ENCODE results near the gene FIBCD1.

The FIBCD1 gene

GRCh38 chr9:130888146-130888885 lies 50.7 kb downstream of the FIBCD1 start:
- Histone ChIP-seq H4K20me1 (peaks cover 0 to 100% (median 86%) of the 10 kb centered on the region in 11 experiments; a peak in 20 of 22 replicates), H3K4me2 (no peak overlapping the region), H3K9ac (no peak overlapping the region), H3K27ac (no peak overlapping the region), H3K9me3 (replicated peaks in 1 of 11) (no peaks in the 10 kb centered on the region), H3K4me1 (peaks cover 21 to 35% (median 34%) of the 10 kb centered on the region in 10 experiments), H3K4me3 (no peak overlapping the region), H3K27me3 (no peaks in the 10 kb centered on the region), H3K36me3 (peaks cover 65 to 77% (median 74%) of the 10 kb centered on the region in 11 experiments)
- no peak for TF ChIP-seq Cebpa-rat (IDR thresholded peaks at IDR 0.05)

- Histone ChIP-seq H3K4me3 (no peak overlapping the region), H4K20me1 (peaks cover 0 to 99% (median 82%) of the 10 kb centered on the region in 11 experiments; a peak in 20 of 22 replicates), H3K27me3 (no peaks in the 10 kb centered on the region), H3K36me3 (peaks cover 72 to 84% (median 81%) of the 10 kb centered on the region in 11 experiments), H3K9me3 (replicated peaks in 1 of 11) (no peaks in the 10 kb centered on the region), H3K4me1 (peaks cover 14 to 28% (median 27%) of the 10 kb centered on the region in 10 experiments), H3K4me2 (no peak overlapping the region), H3K9ac (no peak overlapping the region), H3K27ac (no peak overlapping the region)
- no peak for TF ChIP-seq Cebpa-rat (IDR thresholded peaks at IDR 0.05)
Observed at GRCh38 chr9:130887494-130888144, 51.4 kb downstream of the FIBCD1 start.

- H3K4me2 ChIP-seq: no peak overlapping the region
- no peak for TF ChIP-seq Cebpa-rat (IDR thresholded peaks at IDR 0.05)
- no peak overlapping the region for H3K9ac ChIP-seq
- no peaks in the 10 kb centered on the region for H3K9me3 ChIP-seq (replicated peaks in 1 of 11)
- H3K27ac ChIP-seq: no peak overlapping the region
- H4K20me1 ChIP-seq: peaks cover 0 to 99% (median 76%) of the 10 kb centered on the region in 11 experiments; a peak in 20 of 22 replicates
- peaks cover 8 to 21% (median 20%) of the 10 kb centered on the region in 10 experiments for H3K4me1 ChIP-seq
- peaks cover 78 to 90% (median 88%) of the 10 kb centered on the region in 11 experiments for H3K36me3 ChIP-seq
- H3K27me3 ChIP-seq: no peaks in the 10 kb centered on the region
- H3K4me3 ChIP-seq: no peak overlapping the region
Observed at GRCh38 chr9:130886981-130887380, 52.1 kb downstream of the FIBCD1 start.

DNA sequence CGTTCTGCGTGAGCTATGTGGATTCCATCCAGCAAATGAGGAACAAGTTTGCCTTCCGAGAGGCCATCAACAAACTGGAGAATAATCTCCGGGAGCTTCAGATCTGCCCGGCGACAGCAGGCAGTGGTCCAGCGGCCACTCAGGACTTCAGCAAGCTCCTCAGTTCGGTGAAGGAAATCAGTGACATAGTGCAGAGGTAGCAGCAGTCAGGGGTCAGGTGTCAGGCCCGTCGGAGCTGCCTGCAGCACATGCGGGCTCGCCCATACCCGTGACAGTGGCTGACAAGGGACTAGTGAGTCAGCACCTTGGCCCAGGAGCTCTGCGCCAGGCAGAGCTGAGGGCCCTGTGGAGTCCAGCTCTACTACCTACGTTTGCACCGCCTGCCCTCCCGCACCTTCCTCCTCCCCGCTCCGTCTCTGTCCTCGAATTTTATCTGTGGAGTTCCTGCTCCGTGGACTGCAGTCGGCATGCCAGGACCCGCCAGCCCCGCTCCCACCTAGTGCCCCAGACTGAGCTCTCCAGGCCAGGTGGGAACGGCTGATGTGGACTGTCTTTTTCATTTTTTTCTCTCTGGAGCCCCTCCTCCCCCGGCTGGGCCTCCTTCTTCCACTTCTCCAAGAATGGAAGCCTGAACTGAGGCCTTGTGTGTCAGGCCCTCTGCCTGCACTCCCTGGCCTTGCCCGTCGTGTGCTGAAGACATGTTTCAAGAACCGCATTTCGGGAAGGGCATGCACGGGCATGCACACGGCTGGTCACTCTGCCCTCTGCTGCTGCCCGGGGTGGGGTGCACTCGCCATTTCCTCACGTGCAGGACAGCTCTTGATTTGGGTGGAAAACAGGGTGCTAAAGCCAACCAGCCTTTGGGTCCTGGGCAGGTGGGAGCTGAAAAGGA lies 53.3 kb downstream of the FIBCD1 start:
- no peaks in the 10 kb centered on the region for H3K27me3 ChIP-seq
- peaks cover 90 to 100% (median 99%) of the 10 kb centered on the region in 11 experiments for H3K36me3 ChIP-seq
- H3K4me3 ChIP-seq: no peak overlapping the region
- H3K9me3 ChIP-seq (replicated peaks in 1 of 11): no peaks in the 10 kb centered on the region
- no peak overlapping the region for H3K9ac ChIP-seq
- H3K4me1 ChIP-seq: peaks cover 0 to 9% (median 8%) of the 10 kb centered on the region in 10 experiments; a peak in 16 of 20 replicates
- no peak overlapping the region for H3K4me2 ChIP-seq
- H4K20me1 ChIP-seq: peaks cover 0 to 99% (median 63%) of the 10 kb centered on the region in 11 experiments; a peak in 20 of 22 replicates
- H3K27ac ChIP-seq: no peak overlapping the region
- TF ChIP-seq Cebpa-rat (IDR thresholded peaks at IDR 0.05): no peak

GRCh38 chr9:130884542-130885483 lies 54.2 kb downstream of the FIBCD1 start:
- no peak overlapping the region for H3K27ac ChIP-seq

GRCh38 chr9:130884111-130884531 lies 54.9 kb downstream of the FIBCD1 start:
- no peak overlapping the region for H3K9ac ChIP-seq
- H3K9me3 ChIP-seq (replicated peaks in 1 of 11): no peaks in the 10 kb centered on the region
- H3K36me3 ChIP-seq: peaks cover 97 to 100% (median 100%) of the 10 kb centered on the region in 11 experiments
- no peak overlapping the region for H3K27ac ChIP-seq
- no peak for TF ChIP-seq Cebpa-rat (IDR thresholded peaks at IDR 0.05)
- H3K4me1 ChIP-seq: no peaks in the 10 kb centered on the region
- no peak overlapping the region for H3K4me2 ChIP-seq
- H3K4me3 ChIP-seq: no peak overlapping the region
- no peaks in the 10 kb centered on the region for H3K27me3 ChIP-seq
- peaks cover 0 to 94% (median 54%) of the 10 kb centered on the region in 11 experiments; a peak in 20 of 22 replicates for H4K20me1 ChIP-seq

More at GRCh38 chr9:130884542-130885483, 54.2 kb downstream of the FIBCD1 start:
- no peak overlapping the region for H3K4me2 ChIP-seq
- no peaks in the 10 kb centered on the region for H3K9me3 ChIP-seq (replicated peaks in 1 of 11)
- peaks cover 92 to 100% (median 99%) of the 10 kb centered on the region in 11 experiments for H3K36me3 ChIP-seq
- no peak overlapping the region for H3K4me3 ChIP-seq
- no peak overlapping the region for H3K9ac ChIP-seq
- no peaks in the 10 kb centered on the region for H3K4me1 ChIP-seq
- peaks cover 0 to 94% (median 54%) of the 10 kb centered on the region in 11 experiments; a peak in 20 of 22 replicates for H4K20me1 ChIP-seq
- H3K27me3 ChIP-seq: no peaks in the 10 kb centered on the region
- TF ChIP-seq Cebpa-rat (IDR thresholded peaks at IDR 0.05): no peak

GRCh38 chr9:130883479-130883878 lies 55.6 kb downstream of the FIBCD1 start:
- no peaks in the 10 kb centered on the region for H3K27me3 ChIP-seq
- H3K9me3 ChIP-seq (replicated peaks in 1 of 11): no peaks in the 10 kb centered on the region
- H4K20me1 ChIP-seq: peaks cover 0 to 93% (median 52%) of the 10 kb centered on the region in 11 experiments; a peak in 20 of 22 replicates
- no peaks in the 10 kb centered on the region for H3K4me1 ChIP-seq
- H3K36me3 ChIP-seq: peaks cover 99 to 100% (median 100%) of the 10 kb centered on the region in 11 experiments
- no peak overlapping the region for H3K4me2 ChIP-seq
- no peak overlapping the region for H3K27ac ChIP-seq
- H3K9ac ChIP-seq: no peak overlapping the region
- no peak for TF ChIP-seq Cebpa-rat (IDR thresholded peaks at IDR 0.05)
- H3K4me3 ChIP-seq: no peak overlapping the region

- Histone ChIP-seq H3K4me2 (no peak overlapping the region), H3K36me3 (peaks cover 98 to 100% (median 100%) of the 10 kb centered on the region in 11 experiments), H3K4me1 (no peaks in the 10 kb centered on the region), H3K27me3 (no peaks in the 10 kb centered on the region), H3K27ac (no peak overlapping the region), H3K4me3 (no peak overlapping the region), H4K20me1 (peaks cover 0 to 91% (median 49%) of the 10 kb centered on the region in 11 experiments; a peak in 20 of 22 replicates), H3K9me3 (replicated peaks in 1 of 11) (no peaks in the 10 kb centered on the region), H3K9ac (no peak overlapping the region)
- no peak for TF ChIP-seq Cebpa-rat (IDR thresholded peaks at IDR 0.05)
Observed at GRCh38 chr9:130882696-130883225, 56.3 kb downstream of the FIBCD1 start.
